ENCODE results near the gene PSMC3IP.

PSMC3IP gene

GRCh38 chr17:42536048-42536371 lies 41.5 kb downstream of the PSMC3IP start, which contains the start of gene NAGLU (continued):
- TF ChIP-seq ZNF148 (tag by site-specific recombination; IDR thresholded peaks at IDR 0.05; ENCODE audit: borderline replicate concordance): no peak
- TF ChIP-seq ZNF416 (tag by site-specific recombination; IDR thresholded peaks at IDR 0.05): no peak
- no peak for TF ChIP-seq ZNF473 (tag by site-specific recombination; IDR thresholded peaks at IDR 0.05)
- no peak for TF ChIP-seq ZNF311 (tag by site-specific recombination; IDR thresholded peaks at IDR 0.05; ENCODE audit: borderline replicate concordance)
- no peak; the same call in 1 of the 2 replicates for TF ChIP-seq ZNF501 (tag by site-specific recombination; IDR thresholded peaks at IDR 0.05)
- no peak for TF ChIP-seq ZNF530 (tag by site-specific recombination; IDR thresholded peaks at IDR 0.05; ENCODE audit: low read depth)
- TF ChIP-seq, protein P1, sequence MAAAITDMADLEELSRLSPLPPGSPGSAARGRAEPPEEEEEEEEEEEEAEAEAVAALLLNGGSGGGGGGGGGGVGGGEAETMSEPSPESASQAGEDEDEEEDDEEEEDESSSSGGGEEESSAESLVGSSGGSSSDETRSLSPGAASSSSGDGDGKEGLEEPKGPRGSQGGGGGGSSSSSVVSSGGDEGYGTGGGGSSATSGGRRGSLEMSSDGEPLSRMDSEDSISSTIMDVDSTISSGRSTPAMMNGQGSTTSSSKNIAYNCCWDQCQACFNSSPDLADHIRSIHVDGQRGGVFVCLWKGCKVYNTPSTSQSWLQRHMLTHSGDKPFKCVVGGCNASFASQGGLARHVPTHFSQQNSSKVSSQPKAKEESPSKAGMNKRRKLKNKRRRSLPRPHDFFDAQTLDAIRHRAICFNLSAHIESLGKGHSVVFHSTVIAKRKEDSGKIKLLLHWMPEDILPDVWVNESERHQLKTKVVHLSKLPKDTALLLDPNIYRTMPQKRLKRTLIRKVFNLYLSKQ (tag by site-specific recombination; IDR thresholded peaks at IDR 0.05; ENCODE audit: borderline replicate concordance): no peak
- no peak for TF ChIP-seq ZNF266 (tag by site-specific recombination; IDR thresholded peaks at IDR 0.05; ENCODE audit: low read depth)
- no peak for TF ChIP-seq ZNF157 (tag by site-specific recombination; IDR thresholded peaks at IDR 0.05)
- TF ChIP-seq, protein P2, sequence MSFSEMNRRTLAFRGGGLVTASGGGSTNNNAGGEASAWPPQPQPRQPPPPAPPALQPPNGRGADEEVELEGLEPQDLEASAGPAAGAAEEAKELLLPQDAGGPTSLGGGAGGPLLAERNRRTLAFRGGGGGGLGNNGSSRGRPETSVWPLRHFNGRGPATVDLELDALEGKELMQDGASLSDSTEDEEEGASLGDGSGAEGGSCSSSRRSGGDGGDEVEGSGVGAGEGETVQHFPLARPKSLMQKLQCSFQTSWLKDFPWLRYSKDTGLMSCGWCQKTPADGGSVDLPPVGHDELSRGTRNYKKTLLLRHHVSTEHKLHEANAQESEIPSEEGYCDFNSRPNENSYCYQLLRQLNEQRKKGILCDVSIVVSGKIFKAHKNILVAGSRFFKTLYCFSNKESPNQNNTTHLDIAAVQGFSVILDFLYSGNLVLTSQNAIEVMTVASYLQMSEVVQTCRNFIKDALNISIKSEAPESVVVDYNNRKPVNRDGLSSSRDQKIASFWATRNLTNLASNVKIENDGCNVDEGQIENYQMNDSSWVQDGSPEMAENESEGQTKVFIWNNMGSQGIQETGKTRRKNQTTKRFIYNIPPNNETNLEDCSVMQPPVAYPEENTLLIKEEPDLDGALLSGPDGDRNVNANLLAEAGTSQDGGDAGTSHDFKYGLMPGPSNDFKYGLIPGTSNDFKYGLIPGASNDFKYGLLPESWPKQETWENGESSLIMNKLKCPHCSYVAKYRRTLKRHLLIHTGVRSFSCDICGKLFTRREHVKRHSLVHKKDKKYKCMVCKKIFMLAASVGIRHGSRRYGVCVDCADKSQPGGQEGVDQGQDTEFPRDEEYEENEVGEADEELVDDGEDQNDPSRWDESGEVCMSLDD (tag by site-specific recombination; IDR thresholded peaks at IDR 0.05): peak; percentile 89
- TF ChIP-seq, protein P3, sequence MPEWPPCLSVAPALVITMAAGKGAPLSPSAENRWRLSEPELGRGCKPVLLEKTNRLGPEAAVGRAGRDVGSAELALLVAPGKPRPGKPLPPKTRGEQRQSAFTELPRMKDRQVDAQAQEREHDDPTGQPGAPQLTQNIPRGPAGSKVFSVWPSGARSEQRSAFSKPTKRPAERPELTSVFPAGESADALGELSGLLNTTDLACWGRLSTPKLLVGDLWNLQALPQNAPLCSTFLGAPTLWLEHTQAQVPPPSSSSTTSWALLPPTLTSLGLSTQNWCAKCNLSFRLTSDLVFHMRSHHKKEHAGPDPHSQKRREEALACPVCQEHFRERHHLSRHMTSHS (tag by site-specific recombination; IDR thresholded peaks at IDR 0.05): no peak
- TF ChIP-seq, protein P4, sequence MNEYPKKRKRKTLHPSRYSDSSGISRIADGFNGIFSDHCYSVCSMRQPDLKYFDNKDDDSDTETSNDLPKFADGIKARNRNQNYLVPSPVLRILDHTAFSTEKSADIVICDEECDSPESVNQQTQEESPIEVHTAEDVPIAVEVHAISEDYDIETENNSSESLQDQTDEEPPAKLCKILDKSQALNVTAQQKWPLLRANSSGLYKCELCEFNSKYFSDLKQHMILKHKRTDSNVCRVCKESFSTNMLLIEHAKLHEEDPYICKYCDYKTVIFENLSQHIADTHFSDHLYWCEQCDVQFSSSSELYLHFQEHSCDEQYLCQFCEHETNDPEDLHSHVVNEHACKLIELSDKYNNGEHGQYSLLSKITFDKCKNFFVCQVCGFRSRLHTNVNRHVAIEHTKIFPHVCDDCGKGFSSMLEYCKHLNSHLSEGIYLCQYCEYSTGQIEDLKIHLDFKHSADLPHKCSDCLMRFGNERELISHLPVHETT (tag by site-specific recombination; IDR thresholded peaks at IDR 0.05): no peak; the same call in 1 of the 2 replicates
- TF ChIP-seq ZNF202 (tag by site-specific recombination; IDR thresholded peaks at IDR 0.05; ENCODE audit: borderline replicate concordance): no peak
- TF ChIP-seq ZNF239 (tag by site-specific recombination; IDR thresholded peaks at IDR 0.05): no peak
- no peak for TF ChIP-seq ZNF692 (tag by site-specific recombination; IDR thresholded peaks at IDR 0.05)
- TF ChIP-seq ZNF169 (tag by site-specific recombination; IDR thresholded peaks at IDR 0.05): no peak
- TF ChIP-seq KLF7 (tag by site-specific recombination; IDR thresholded peaks at IDR 0.05; ENCODE audit: borderline replicate concordance): peak; percentile 53; the same call in 1 of the 2 replicates
- TF ChIP-seq ZNF292 (tag by site-specific recombination; IDR thresholded peaks at IDR 0.05; ENCODE audit: borderline replicate concordance, low read depth): no peak
- peak; percentile 70 for TF ChIP-seq KLF1 (tag by site-specific recombination; IDR thresholded peaks at IDR 0.05)
- TF ChIP-seq, protein P5, sequence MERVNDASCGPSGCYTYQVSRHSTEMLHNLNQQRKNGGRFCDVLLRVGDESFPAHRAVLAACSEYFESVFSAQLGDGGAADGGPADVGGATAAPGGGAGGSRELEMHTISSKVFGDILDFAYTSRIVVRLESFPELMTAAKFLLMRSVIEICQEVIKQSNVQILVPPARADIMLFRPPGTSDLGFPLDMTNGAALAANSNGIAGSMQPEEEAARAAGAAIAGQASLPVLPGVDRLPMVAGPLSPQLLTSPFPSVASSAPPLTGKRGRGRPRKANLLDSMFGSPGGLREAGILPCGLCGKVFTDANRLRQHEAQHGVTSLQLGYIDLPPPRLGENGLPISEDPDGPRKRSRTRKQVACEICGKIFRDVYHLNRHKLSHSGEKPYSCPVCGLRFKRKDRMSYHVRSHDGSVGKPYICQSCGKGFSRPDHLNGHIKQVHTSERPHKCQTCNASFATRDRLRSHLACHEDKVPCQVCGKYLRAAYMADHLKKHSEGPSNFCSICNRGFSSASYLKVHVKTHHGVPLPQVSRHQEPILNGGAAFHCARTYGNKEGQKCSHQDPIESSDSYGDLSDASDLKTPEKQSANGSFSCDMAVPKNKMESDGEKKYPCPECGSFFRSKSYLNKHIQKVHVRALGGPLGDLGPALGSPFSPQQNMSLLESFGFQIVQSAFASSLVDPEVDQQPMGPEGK (tag by site-specific recombination; IDR thresholded peaks at IDR 0.05): no peak; the same call in 1 of the 2 replicates
